ENCODE data around the gene PDGFB.

- no peak for TF ChIP-seq CTCF (IDR thresholded peaks at IDR 0.05 in 8 of 11, conservative IDR thresholded peaks at IDR 0.05 in 3 of 11)
- no peak for TF ChIP-seq POLR2A (IDR thresholded peaks at IDR 0.05)
Measured at GRCh38 chr22:39284142-39284980, 39.6 kb upstream of the PDGFB start.
